ENCODE results near the gene WDFY4. TPM values are rescaled to one million over a fixed set of nuclear protein-coding genes. Genes with fewer than 3 reads are reported as not detected.

The WDFY4 gene
- total and polyA plus RNA-seq, 7 donors, result 0.23 to 1.3 (median 0.69) TPM

DNA sequence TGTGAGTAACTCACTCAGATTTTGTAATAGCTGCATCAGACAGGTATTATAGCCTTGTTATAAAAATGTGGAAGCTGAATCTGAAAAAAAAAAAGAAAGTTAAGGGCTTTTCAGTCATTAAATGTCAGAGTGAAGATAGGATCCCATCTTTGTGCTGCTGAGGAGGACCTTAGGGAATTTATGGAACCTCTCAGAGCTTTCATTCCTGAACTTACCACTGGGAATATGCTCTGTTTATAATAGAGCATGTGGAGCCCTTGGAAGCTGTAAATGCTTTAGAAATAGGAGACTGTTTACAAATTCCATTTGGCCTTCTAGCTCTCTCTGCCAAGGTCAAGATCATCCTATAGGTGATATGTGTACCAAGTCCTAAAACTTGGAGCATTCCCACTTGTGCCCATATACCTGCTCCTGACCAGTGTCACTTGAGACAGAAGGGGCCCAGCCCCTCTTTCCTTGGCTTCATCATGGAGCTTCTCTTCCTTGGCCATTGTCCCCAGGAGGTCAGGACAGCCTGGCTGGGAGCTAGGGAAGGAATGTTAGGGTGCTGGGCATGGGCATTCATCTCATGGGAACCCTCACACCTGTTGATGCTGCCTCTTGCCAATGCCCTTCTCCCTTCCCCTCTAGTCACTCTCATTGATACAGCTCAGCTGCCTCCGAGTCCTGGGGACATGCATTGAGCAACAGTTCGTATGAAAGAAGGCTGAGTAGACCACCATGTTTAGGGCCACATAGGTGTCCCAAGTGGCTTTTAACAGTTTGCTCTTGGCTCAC is 149.7 kb downstream of the WDFY4 start:
- no peaks in the 10 kb centered on the region for H3K36me3 ChIP-seq (ENCODE audit: insufficient read depth in 1 of 2, low read depth in 1 of 2)
- H3K27me3 ChIP-seq (ENCODE audit: insufficient read depth in 3 of 3, low read length in 2 of 3), result no peaks in the 10 kb centered on the region
- H3K4me3 ChIP-seq, result no peak overlapping the region
- H3K27ac ChIP-seq, result no peak overlapping the region
- no peaks in the 10 kb centered on the region for H3K9me3 ChIP-seq
- TF ChIP-seq, protein P1, sequence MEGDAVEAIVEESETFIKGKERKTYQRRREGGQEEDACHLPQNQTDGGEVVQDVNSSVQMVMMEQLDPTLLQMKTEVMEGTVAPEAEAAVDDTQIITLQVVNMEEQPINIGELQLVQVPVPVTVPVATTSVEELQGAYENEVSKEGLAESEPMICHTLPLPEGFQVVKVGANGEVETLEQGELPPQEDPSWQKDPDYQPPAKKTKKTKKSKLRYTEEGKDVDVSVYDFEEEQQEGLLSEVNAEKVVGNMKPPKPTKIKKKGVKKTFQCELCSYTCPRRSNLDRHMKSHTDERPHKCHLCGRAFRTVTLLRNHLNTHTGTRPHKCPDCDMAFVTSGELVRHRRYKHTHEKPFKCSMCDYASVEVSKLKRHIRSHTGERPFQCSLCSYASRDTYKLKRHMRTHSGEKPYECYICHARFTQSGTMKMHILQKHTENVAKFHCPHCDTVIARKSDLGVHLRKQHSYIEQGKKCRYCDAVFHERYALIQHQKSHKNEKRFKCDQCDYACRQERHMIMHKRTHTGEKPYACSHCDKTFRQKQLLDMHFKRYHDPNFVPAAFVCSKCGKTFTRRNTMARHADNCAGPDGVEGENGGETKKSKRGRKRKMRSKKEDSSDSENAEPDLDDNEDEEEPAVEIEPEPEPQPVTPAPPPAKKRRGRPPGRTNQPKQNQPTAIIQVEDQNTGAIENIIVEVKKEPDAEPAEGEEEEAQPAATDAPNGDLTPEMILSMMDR (IDR thresholded peaks at IDR 0.05), result no peak
- DNase-seq, result no peak
- intact Hi-C loops (cut with DNase I), result no loop called here
- H3K4me1 ChIP-seq, result no peaks in the 10 kb centered on the region
- ATAC-seq, result no peak
- WGBS, 3 donors, result 77 to 83% (median 78%) methylated on average over 2 of the region's 2 CpGs

DNA sequence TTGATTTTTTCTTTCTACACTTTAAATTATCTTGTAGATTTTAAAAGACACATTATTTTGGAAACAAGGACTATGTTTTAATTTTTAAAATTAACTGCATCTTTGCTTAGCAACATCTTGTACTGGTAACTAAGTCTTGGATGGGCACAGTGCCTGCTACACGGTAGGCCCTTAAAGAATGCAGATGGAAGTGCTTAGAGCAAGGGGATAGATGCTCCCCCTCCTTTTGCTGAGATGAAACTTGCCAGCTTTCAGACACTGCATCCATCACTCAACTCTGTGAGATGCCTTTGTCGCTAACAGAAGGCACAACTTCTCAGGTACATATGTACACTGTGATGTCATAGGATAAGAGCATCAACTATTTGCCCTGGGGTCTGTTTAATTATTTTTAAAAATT is 151.1 kb downstream of the WDFY4 start:
- 53 to 59% (median 57%) methylated on average over 2 of the region's 2 CpGs for WGBS, 3 donors
- no peaks in the 10 kb centered on the region for H3K4me1 ChIP-seq

DNA sequence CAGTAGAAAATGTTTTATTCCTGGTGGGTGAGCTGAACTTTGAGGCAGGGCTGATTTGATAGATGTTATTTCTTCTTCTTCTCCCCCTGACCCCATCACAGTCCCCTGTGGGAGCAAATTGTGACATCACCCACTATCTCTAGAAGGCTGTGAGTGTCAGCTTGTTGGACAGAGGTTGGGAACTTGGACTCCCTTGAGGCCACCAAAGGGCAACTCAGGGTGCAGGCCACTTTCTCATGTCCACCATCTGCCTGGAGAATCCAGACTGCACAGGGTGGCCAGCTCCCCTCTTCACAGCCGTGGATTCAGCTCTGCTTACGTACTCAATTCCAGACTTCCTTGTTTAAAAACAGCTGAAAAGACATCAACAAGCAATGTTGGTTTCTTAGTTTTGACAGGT is 151.9 kb downstream of the WDFY4 start:
- intact Hi-C loops (cut with DNase I), result no loop called here
- H3K27ac ChIP-seq, result no peak overlapping the region
- no peaks in the 10 kb centered on the region for H3K36me3 ChIP-seq (ENCODE audit: insufficient read depth in 1 of 2, low read depth in 1 of 2)
- ATAC-seq (no peak), DNase-seq (no peak)
- TF ChIP-seq, protein P1 (IDR thresholded peaks at IDR 0.05), result no peak
- H3K27me3 ChIP-seq (ENCODE audit: insufficient read depth in 3 of 3, low read length in 2 of 3), result no peaks in the 10 kb centered on the region
- H3K9me3 ChIP-seq, result no peaks in the 10 kb centered on the region
- H3K4me3 ChIP-seq, result no peak overlapping the region
- 75 to 79% (median 77%) methylated on average over 2 of the region's 2 CpGs for WGBS, 3 donors
- no peaks in the 10 kb centered on the region for H3K4me1 ChIP-seq

More for the DNA sequence above, 151.1 kb downstream of the WDFY4 start:
- intact Hi-C loops (cut with DNase I), result no loop called here
- ATAC-seq (no peak), DNase-seq (no peak)
- Histone ChIP-seq H3K27ac (no peak overlapping the region), H3K9me3 (no peaks in the 10 kb centered on the region), H3K27me3 (ENCODE audit: insufficient read depth in 3 of 3, low read length in 2 of 3) (no peaks in the 10 kb centered on the region), H3K36me3 (ENCODE audit: insufficient read depth in 1 of 2, low read depth in 1 of 2) (no peaks in the 10 kb centered on the region), H3K4me3 (no peak overlapping the region)
- TF ChIP-seq, protein P1 (IDR thresholded peaks at IDR 0.05), result no peak

- Histone ChIP-seq H3K4me3 (no peak overlapping the region), H3K27me3 (ENCODE audit: insufficient read depth in 3 of 3, low read length in 2 of 3) (no peaks in the 10 kb centered on the region), H3K27ac (no peak overlapping the region), H3K4me1 (no peaks in the 10 kb centered on the region), H3K36me3 (ENCODE audit: insufficient read depth in 1 of 2, low read depth in 1 of 2) (no peaks in the 10 kb centered on the region), H3K9me3 (no peaks in the 10 kb centered on the region)
- WGBS, 3 donors, result 32 to 35% (median 34%) methylated on average over 5 of the region's 5 CpGs
- intact Hi-C loops (cut with DNase I), result no loop called here
- no peak for DNase-seq
- ATAC-seq, result no peak
- TF ChIP-seq, protein P1 (IDR thresholded peaks at IDR 0.05), result no peak
Observed at GRCh38 chr10:48838834-48839233, 154.2 kb downstream of the WDFY4 start.
